Dendritic cell treated with granulocyte-macrophage colony-stimulating factor and Interleukin-4, amounts not matched to agents 40 ng/mL and 50 ng/mL, for 4 days (primary cell): ENCODE results near the gene TTC9B.
"Not testable (repeated sequence)": the region's sequence is repeated elsewhere in the genome, so short reads cannot be mapped to it uniquely, and the experiment has no call there.

Source experiments
- H3K27ac Mint-ChIP-seq: one replicate; pipeline ENCODE4 v1.8.0; 2022; ENCODE audit warnings: mild to moderate bottlenecking, mixed read lengths
- H3K27me3 Mint-ChIP-seq: one replicate; pipeline ENCODE4 v1.8.0; 2022; ENCODE audit warnings: mild to moderate bottlenecking, mixed read lengths
- H3K36me3 Mint-ChIP-seq: one replicate; pipeline ENCODE4 v1.8.0; 2022; ENCODE audit warnings: low read depth, mixed read lengths
- H3K4me1 Mint-ChIP-seq: one replicate; pipeline ENCODE4 v1.8.0; 2022; ENCODE audit warnings: low read depth, mixed read lengths
- H3K4me3 Mint-ChIP-seq: one replicate; pipeline ENCODE4 v1.8.0; 2022; ENCODE audit warnings: mild to moderate bottlenecking, moderate library complexity, mixed read lengths
- H3K9me3 Mint-ChIP-seq: one replicate; pipeline ENCODE4 v1.8.0; 2022; ENCODE audit warnings: mixed read lengths
- intact Hi-C: fragments of 100-400 bp; cut with micrococcal nuclease; formaldehyde crosslinking; loops from one replicate; pipeline ENCODE4 v1.15.0; 2022

The TTC9B gene

DNA sequence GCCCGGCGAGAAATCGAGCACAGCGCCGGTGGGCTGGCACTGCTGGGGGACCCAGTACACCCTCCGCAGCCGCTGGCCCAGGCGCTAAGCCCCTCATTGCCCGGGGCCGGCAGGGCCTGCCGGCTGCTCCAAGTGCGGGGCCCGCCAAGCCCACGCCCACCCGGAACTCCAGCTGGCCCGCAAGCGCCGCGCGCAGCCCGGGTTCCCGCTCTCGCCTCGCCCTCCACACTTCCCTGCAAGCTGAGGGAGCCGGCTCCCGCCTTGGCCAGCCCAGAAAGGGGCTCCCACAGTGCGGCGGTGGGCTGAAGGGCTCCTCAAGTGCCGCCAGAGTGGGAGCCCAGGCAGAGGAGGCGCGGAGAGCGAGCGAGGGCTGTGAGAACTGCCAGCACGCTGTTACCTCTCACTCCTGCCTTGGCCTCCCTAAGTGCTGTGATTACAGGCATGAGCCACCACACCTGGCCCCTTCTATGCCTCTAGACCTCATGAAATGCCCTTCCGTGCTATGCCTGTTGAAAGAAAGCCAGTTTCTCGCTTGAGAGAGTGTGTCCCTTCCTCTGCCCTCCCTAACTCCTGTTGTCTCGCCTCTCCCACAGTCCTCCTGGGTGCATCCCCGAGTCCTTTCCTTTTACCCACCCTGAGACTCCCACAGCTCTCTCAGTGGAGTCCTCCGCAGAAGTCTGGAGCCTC lies 47.7 kb downstream of the TTC9B start:
- H3K36me3 Mint-ChIP-seq, H3K9me3 Mint-ChIP-seq, intact Hi-C loops, H3K4me1 Mint-ChIP-seq, H3K27ac Mint-ChIP-seq, H3K4me3 Mint-ChIP-seq: not testable (repeated sequence)
- peaks cover 10% of the 10 kb centered on the region for H3K27me3 Mint-ChIP-seq

- H3K4me3 Mint-ChIP-seq, intact Hi-C loops, H3K27me3 Mint-ChIP-seq, H3K4me1 Mint-ChIP-seq, H3K36me3 Mint-ChIP-seq, H3K27ac Mint-ChIP-seq, H3K9me3 Mint-ChIP-seq: not testable (repeated sequence)
Observed at GRCh38 chr19:40169482-40170302, 48.5 kb downstream of the TTC9B start.
